ENCODE data around the gene ERP44. TPM values are rescaled to one million over a fixed set of nuclear protein-coding genes. Genes with fewer than 3 reads are reported as not detected.
"Not testable (repeated sequence)": the region's sequence is repeated elsewhere in the genome, so short reads cannot be mapped to it uniquely, and the experiment has no call there.

The ERP44 gene
- total RNA-seq, 2 donors from 2014 or later, result 18.5 TPM

GRCh38 chr9:100105861-100106260, 7.1 kb upstream of the ERP44 start:
- intact Hi-C loops (cut with DNase I), result loop anchor here in 1 of 2 donors (10.0 kb wide), 1 partner anchor 71 kb away; no protein-coding TSS in a partner anchor
- DNase-seq (ENCODE audit: low spot score), result no peak

DNA sequence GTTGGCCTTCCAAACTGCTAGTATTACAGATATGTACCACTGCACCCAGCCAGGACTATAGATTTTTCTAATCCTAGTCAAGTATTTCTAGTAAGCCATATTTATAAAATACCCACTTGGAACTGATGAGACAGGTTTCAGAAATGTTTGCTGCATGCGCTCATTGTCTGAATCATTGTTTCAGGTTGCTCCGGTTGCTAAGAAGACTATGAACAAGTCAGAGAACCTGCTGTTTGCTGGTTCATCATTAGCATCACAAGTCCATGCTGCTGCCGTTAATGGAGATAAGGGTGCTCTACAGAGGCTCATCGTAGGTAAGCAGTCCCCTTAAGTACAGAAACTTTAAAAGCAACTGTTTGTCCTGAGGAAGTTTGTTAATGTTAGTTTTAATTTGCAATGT, 5.5 kb upstream of the ERP44 start:
- no peak for DNase-seq (ENCODE audit: low spot score)
- intact Hi-C loops (cut with DNase I), result loop anchor here in 1 of 2 donors (10.0 kb wide), 1 partner anchor 70 kb away; no protein-coding TSS in a partner anchor

DNA sequence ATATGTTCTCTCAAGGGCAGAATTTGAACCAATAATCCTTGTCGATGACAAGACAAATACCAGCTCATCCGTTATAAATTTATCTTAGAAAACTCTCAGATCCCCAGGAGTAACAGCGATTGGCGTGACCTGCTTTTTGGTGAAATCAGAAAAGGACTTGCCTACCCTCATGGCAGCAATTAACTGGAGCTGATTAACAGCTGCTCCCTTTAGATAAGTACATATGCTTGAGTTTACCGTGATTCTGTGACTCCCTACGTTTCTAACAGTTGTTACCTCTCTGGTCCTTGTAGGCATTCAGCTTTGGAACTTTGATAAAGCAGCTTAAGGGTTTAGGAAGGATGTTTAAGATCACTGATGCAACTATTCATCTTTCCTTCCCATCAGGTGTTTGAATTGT, 2.8 kb upstream of the ERP44 start:
- DNase-seq (ENCODE audit: low spot score), result no peak
- intact Hi-C loops (cut with DNase I), result loop anchor here in 1 of 2 donors (10.0 kb wide), 1 partner anchor 67 kb away; no protein-coding TSS in a partner anchor

- no peak for DNase-seq (ENCODE audit: low spot score)
- intact Hi-C loops (cut with DNase I), result loop anchor here in 1 of 2 donors (10.0 kb wide), 1 partner anchor 65 kb away; no protein-coding TSS in a partner anchor
These were observed 1.4 kb upstream of the ERP44 start for GRCh38 chr9:100100146-100100667.

DNA sequence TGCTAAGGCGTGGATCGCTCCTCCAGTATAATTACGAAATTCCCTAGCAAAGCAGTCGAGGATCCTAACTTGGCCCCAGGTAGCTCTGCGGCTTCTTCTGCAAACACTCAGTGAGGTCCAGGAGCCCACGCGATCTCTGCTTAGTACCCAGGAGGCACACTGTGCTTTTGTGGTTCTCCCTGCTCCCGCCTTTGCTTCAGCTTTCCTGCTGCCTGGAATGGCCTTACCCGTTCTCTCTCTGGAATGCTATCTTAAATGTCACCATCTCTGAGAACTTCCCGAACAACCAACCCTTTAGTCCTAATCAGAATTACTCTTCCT, 882 bp upstream of the ERP44 start:
- intact Hi-C loops (cut with DNase I), result loop anchor here in 1 of 2 donors (10.0 kb wide), 1 partner anchor 65 kb away; no protein-coding TSS in a partner anchor
- no peak for DNase-seq (ENCODE audit: low spot score)

DNA sequence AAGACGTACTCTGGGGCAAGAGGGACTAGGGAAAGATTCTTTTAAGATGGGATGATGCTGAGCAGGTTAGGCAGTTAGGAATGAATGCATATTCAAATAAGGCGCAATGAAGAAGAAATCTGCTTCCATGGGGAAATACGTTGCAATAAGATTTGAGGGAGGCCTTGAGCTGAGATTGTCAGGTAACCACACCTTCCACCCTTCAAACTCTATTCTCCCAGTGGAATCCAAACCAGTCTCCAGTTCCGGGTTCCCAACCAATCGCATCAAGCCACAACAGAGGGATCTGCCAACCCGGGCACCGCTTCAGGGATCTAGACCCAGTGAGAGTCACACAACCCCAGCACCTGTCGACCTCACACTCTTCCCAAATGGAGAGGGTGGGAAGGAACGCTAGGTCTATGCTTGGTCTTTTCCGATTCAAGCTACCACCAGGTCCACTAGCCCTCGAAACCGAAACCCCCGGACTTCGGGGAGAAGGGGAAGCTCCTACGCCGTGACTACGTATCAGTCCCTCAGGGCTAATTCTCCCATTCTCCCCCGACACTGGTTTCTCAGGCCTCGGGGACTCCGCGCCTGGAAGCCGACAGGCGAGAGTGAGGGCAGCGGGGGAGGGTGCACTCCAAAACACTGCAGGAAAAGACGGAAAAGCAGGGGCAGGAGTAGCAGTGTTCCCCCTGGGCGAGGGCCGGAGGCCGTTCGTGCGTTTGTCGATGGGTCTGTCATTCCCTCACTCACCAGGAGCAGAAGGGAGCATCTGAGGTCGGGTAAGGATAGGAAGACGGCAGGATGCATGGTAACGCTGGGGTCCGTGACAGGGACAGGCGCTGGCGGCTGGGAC, 534 bp downstream of the ERP44 start:
- peak; percentile 81 for DNase-seq (ENCODE audit: low spot score)
- intact Hi-C loops (cut with DNase I), result no loop called here

GRCh38 chr9:100096378-100096916, 2.4 kb downstream of the ERP44 start:
- DNase-seq (ENCODE audit: low spot score), result no peak
- intact Hi-C loops (cut with DNase I), result no loop called here

GRCh38 chr9:100094411-100094810, 4.4 kb downstream of the ERP44 start:
- DNase-seq (ENCODE audit: low spot score); intact Hi-C loops (cut with DNase I): not testable (repeated sequence)

DNA sequence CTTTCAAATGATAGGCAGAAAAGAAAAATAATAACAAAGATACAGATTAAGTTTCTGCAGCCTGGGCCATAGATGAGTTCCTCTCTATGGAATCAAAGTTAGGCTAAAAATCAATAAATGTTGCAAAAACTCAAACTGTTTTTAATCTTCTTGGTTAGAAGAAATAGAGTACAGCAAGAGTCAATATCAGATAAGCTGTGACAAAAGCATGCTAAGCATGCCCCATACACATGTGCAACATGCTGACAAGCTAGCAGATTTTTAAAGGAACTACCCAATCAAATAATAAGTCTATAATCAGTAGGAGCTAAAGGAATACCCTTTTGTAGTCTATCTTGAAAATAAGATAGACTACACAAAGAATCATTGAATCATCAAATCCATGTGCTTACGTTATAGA, 6.7 kb downstream of the ERP44 start:
- no peak for DNase-seq (ENCODE audit: low spot score)
- intact Hi-C loops (cut with DNase I), result no loop called here

DNA sequence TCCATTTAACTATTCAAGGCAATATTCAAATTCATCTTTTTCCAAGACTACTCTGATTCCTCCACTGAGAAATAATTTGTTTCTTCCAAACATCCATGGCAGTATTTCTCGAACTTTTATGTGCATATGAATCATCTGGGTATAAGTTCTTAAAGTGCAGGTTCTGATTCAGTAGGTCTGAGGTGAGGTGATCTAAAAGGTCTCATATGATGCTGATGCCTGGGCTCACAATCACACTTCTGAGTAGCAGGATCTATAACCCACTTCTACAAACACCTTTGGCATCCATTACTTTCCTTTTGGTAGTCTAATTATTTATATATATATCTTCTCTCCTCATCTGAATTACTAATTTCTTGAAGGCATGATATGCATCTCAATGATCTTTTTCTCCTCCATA, 7.2 kb downstream of the ERP44 start:
- DNase-seq (ENCODE audit: low spot score), result no peak
- intact Hi-C loops (cut with DNase I), result no loop called here

DNA sequence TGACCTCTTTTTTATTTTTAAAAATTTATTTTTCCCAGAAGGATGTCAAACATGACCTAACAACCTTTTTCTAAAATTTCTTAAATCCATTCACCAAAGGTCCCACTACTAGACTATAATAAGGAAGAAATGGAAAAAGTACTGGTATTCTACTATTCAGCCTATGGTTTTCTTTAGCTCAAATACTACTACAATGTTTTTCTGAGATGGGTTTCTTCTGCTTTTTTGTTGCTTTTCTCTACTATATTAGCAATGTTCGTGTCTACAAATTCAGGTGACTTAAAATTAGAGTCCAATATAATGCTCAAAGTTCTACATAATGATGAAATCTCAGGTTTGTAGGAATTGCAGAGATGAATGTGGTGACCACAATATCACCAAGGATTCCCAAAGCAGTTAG, 7.9 kb downstream of the ERP44 start:
- intact Hi-C loops (cut with DNase I), result no loop called here
- no peak for DNase-seq (ENCODE audit: low spot score)

DNA sequence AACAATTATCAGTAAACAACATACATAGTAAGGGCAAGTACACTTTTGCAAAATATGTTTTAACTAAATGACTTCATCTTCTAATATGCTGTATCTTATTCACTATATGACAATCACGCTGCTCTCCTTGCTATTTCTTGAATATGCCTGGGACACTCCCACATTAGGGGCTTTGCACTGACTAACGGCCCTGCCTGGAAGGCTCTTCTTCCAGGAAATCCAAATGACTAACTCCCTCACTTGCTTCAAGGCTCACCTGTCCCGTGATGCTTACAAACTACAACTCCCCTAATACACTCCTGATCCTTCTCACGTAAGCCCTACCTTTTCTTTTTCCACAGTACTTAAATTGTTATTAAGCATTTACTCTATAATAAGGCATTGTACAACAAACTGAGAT, 10.6 kb downstream of the ERP44 start:
- intact Hi-C loops (cut with DNase I), result no loop called here
- DNase-seq (ENCODE audit: low spot score), result no peak

GRCh38 chr9:100087218-100087617, 11.6 kb downstream of the ERP44 start:
- intact Hi-C loops (cut with DNase I), result no loop called here

GRCh38 chr9:100086097-100086635, 12.6 kb downstream of the ERP44 start:
- DNase-seq (ENCODE audit: low spot score), result no peak
- intact Hi-C loops (cut with DNase I), result no loop called here

More at GRCh38 chr9:100087218-100087617, 11.6 kb downstream of the ERP44 start:
- no peak for DNase-seq (ENCODE audit: low spot score)

DNA sequence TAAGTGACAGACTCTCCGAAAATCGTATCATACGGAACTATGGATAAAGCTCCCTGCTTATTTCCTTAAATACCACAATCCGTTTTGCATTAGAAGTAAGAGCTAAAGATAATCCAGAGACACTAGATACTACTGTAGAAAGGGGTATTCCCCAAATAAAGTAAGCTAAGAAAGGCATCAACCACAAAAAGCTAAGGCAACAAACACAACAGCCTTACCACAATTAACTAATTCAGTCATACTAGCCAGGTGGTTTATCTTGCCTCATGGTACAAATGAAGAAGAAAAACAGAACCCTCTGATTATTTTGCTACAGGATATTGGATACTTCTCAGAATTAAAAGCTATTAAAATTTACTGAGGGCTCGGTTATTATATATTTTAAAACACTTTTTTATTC, 14.1 kb downstream of the ERP44 start:
- intact Hi-C loops (cut with DNase I), result no loop called here
- DNase-seq (ENCODE audit: low spot score), result no peak

DNA sequence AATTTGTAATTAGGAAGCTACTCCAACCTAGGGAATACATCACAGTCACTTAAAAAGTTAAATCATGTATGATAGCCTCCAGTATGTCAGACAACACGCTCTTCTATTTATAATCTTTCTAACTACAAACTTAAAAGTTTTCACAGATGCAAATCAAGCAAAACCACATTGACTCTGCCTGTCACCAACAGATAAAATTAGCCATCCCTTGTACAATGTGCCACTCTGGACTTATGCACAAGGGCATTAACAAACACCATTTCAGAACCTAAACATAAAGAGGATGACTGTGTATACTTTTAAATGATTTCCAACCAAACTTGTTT, 14.7 kb downstream of the ERP44 start:
- no peak for DNase-seq (ENCODE audit: low spot score)
- intact Hi-C loops (cut with DNase I), result no loop called here

DNA sequence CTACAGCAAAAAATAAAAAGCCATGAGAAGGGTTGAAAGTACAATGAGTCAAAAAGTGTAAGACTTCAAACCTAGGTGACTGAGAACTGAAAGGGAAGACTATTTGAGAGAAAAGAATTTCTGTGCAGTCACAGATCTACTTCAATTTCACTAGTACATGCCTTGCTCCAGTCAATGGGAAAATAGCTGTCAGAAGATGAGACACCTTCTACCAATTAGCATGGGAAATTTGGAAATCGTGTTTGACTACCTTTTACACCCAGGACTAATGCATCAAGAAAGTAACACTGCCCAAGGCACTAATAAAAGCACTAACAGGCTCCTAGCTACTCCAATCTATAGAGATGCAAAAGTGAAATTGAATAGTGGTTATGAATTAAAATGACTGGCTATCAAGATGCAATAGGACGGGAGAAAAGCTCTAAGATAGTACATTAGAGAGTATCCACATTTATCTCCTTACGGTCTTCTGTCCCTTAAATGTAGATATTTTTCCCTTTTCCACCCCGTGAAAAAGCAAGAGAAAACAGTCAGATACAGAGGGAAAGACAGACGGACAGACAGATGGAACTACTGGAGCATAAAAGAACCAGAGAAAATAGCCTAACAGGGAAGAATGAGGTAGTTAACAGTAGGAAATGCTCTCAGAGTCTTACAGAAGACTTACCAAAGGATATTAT, 15.2 kb downstream of the ERP44 start:
- intact Hi-C loops (cut with DNase I), result no loop called here
- no peak for DNase-seq (ENCODE audit: low spot score)

DNA sequence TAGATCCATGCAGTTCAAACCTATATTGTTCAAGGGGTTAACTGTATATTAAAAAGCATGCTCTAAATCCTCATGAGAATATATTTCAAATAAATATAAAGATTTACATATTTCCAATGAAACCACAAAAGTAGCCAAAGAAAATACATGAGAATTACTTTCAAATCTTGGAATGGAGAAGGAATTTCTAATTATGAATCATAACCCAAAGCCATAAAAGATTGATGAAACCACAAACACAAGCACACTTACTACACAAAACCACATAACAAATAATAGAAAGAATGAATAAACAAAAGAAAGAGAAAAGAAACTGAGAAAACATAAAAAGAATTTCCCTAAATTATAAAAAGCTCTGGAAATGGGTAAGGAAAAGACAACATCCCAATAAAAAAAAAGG, 16.0 kb downstream of the ERP44 start:
- DNase-seq (ENCODE audit: low spot score), result no peak
- intact Hi-C loops (cut with DNase I), result no loop called here

DNA sequence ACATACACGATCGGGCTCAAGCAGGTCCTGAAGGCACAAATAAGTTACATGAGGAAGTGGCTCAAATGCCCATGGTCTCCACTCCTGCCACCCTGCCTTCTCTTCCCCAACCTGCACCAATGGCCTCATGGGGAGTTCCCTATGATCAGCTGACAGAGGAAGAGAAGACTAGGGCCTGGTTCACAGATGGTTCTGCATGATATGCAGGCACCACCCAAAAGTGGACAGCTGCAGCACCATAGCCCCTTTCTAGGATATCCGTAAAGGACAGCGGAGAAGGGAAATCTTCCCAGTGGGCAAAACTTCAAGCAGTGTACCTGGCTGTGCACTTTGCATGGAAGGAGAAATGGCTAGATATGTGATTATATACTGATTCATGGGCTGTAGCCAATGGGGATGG, 22.5 kb downstream of the ERP44 start:
- intact Hi-C loops (cut with DNase I); DNase-seq (ENCODE audit: low spot score): not testable (repeated sequence)

GRCh38 chr9:100074989-100075388, 23.8 kb downstream of the ERP44 start:
- DNase-seq (ENCODE audit: low spot score), result no peak
- intact Hi-C loops (cut with DNase I), result no loop called here
